B cell (primary cell): Measurements from ENCODE around the gene PHC3. TPM values are rescaled to one million over a fixed set of nuclear protein-coding genes. Genes with fewer than 3 reads are reported as not detected.

ENCODE experiments used
- ATAC-seq: fragments of 200-7000 bp; cut with Tn5 transposase; one replicate; pipeline ENCODE4 v1.10.0; 2021; ENCODE audit warnings: low read depth, mild to moderate bottlenecking, moderate number of reproducible peaks, moderate library complexity
- CTCF ChIA-PET: fragments of 350-600 bp; sonication (Branson Sonifier 250); formaldehyde crosslinking; loops from one replicate; lab custom pipeline; 2021; ENCODE audit warnings: antibody characterized with exemption, inconsistent platforms; lab: Charles Lee
- POLR2A ChIA-PET: fragments of 350-600 bp; sonication (Branson Sonifier 250); formaldehyde crosslinking; loops from one replicate; lab custom pipeline; 2021; ENCODE audit warnings: antibody characterized with exemption; lab: Charles Lee
- DNase-seq: peaks from one replicate; pipeline ENCODE4 v3.0.0; 2013
- H2AFZ ChIP-seq: 2 replicates; pipeline ENCODE4 v1.6.1; 2012; ENCODE audit warnings: mild to moderate bottlenecking, low read depth, low read length; ENCODE audit not compliant: insufficient read depth, poor library complexity, severe bottlenecking
- H3K27ac ChIP-seq, 2 donors: 1 replicate in 1 of 2; 2 replicates in 1 of 2; pipeline ENCODE4 v1.5.1; 2012 to 2013; ENCODE audit warnings: low read length in 2 of 2, mild to moderate bottlenecking in 2 of 2, moderate library complexity in 1 of 2
- H3K27me3 ChIP-seq, 4 experiments: fragments of 200-600 bp in 1 of 4; sonication (generic) in 1 of 4; replicated peaks in 1 of 4; 1 replicate in 2 of 4; 2 replicates in 2 of 4; pipeline versions ENCODE4 v1.6.1 to v1.7.0; 2013 to 2016; ENCODE audit warnings: low read length in 3 of 4, mild to moderate bottlenecking in 2 of 4, mixed read lengths in 1 of 4, moderate library complexity in 1 of 4; ENCODE audit not compliant: insufficient read depth in 4 of 4, control insufficient read depth in 3 of 4; ENCODE audit errors: control extremely low read depth in 1 of 4
- H3K36me3 ChIP-seq, 2 experiments: replicated peaks in 1 of 2; 1 replicate in 1 of 2; 2 replicates in 1 of 2; pipeline versions ENCODE4 v1.6.1 to v1.7.1; 2013; ENCODE audit warnings: low read length in 1 of 2; ENCODE audit not compliant: insufficient read depth in 2 of 2, control insufficient read depth in 1 of 2; ENCODE audit errors: control extremely low read depth in 1 of 2, extremely low read depth in 1 of 2
- H3K4me1 ChIP-seq, 2 donors: fragments of 200-600 bp in 1 of 2; sonication (generic) in 1 of 2; 1 replicate in 1 of 2; 2 replicates in 1 of 2; pipeline versions ENCODE4 v1.5.1 to v1.6.1; 2013 to 2017; ENCODE audit warnings: low read length in 2 of 2; ENCODE audit not compliant: control insufficient read depth in 2 of 2, insufficient read depth in 2 of 2
- H3K4me2 ChIP-seq: replicated peaks from 2 replicates; pipeline ENCODE3; 2012; ENCODE audit warnings: mild to moderate bottlenecking, low read depth, low read length; ENCODE audit not compliant: poor library complexity, severe bottlenecking
- H3K4me3 ChIP-seq, 5 experiments: fragments of 200-600 bp in 1 of 5; sonication (generic) in 1 of 5; 1 replicate in 3 of 5; 2 replicates in 2 of 5; pipeline versions ENCODE4 v1.5.1 to v1.7.0; 2011 to 2016; ENCODE audit warnings: low read length in 4 of 5, mild to moderate bottlenecking in 4 of 5, low read depth in 2 of 5, control low read depth in 1 of 5, moderate library complexity in 1 of 5; ENCODE audit not compliant: insufficient read depth in 1 of 5; ENCODE audit errors: control extremely low read depth in 1 of 5, extremely low read depth in 1 of 5
- H3K79me2 ChIP-seq: fragments of 200-600 bp; sonication (generic); one replicate; pipeline ENCODE4 v1.6.0; 2016; ENCODE audit warnings: low read length; ENCODE audit not compliant: control insufficient read depth, insufficient read depth
- H3K9ac ChIP-seq: fragments of 200-600 bp; sonication (generic); 2 replicates; pipeline ENCODE4 v1.6.1; 2017; ENCODE audit warnings: mild to moderate bottlenecking, low read length, moderate library complexity
- H3K9me3 ChIP-seq, 3 donors: one replicate each; pipeline versions ENCODE4 v1.6.1 to v1.7.1; 2013; ENCODE audit warnings: low read length in 2 of 3; ENCODE audit not compliant: control insufficient read depth in 2 of 3, insufficient read depth in 1 of 3; ENCODE audit errors: control extremely low read depth in 1 of 3
- H4K20me1 ChIP-seq: 2 replicates; pipeline ENCODE4 v1.6.0; 2012; ENCODE audit warnings: mild to moderate bottlenecking, low read length; ENCODE audit not compliant: insufficient read depth, control insufficient read depth, poor library complexity, severe bottlenecking
- H3K27ac Mint-ChIP-seq: one replicate; pipeline ENCODE4 v1.8.0; 2021; ENCODE audit warnings: mixed read lengths
- H3K27me3 Mint-ChIP-seq: one replicate; pipeline ENCODE4 v1.8.0; 2021; ENCODE audit warnings: mixed read lengths
- H3K4me1 Mint-ChIP-seq: one replicate; pipeline ENCODE4 v1.8.0; 2021; ENCODE audit warnings: mixed read lengths
- H3K4me3 Mint-ChIP-seq: one replicate; pipeline ENCODE4 v1.8.0; 2021; ENCODE audit warnings: mixed read lengths
- H3K9me3 Mint-ChIP-seq: one replicate; pipeline ENCODE4 v1.8.0; 2022; ENCODE audit warnings: mixed read lengths; ENCODE audit not compliant: insufficient read depth
- CTCF ChIP-seq: fragments of 200-600 bp; IDR thresholded peaks from one replicate; pipeline ENCODE4 v1.8.0; 2022; ENCODE audit warnings: antibody characterized with exemption, mild to moderate bottlenecking
- EZH2 ChIP-seq: IDR thresholded peaks from 2 replicates; pipeline ENCODE4 v1.6.1; 2012; ENCODE audit warnings: borderline replicate concordance, low read depth, mild to moderate bottlenecking, moderate library complexity, low read length; ENCODE audit not compliant: insufficient read depth, poor library complexity, severe bottlenecking
- WGBS: methylation state at CpG from one replicate; pipeline ENCODE4 v1.1.5; 2013; ENCODE audit warnings: missing lambda C conversion rate; ENCODE audit not compliant: insufficient coverage; 5-methylcytosine and 5-hydroxymethylcytosine counted together
- intact Hi-C: fragments of 100-400 bp; cut with micrococcal nuclease; formaldehyde crosslinking; loops from one replicate; pipeline ENCODE4 v1.10.0; 2022
- polyA plus RNA-seq: library from polyadenylated mRNA; depleted of rRNA; stranded (reverse); fragments of >200 nt; gene quantifications from 2 replicates; pipeline ENCODE4 v1.2.3, GENCODE V29; 2012
- total RNA-seq, 2 donors: library from RNA; stranded (reverse); fragments of 120-200 nt in 1 of 2; gene quantifications; 1 replicate in 1 of 2; 2 replicates in 1 of 2; pipeline versions ENCODE4 v1.2.3 to v1.2.4, GENCODE V29; 2013 to 2022

Gene PHC3
- total and polyA plus RNA-seq, 2 donors (not counting 1 experiment from before 2014, with no cell fraction given), result 51.8 to 159 TPM

DNA sequence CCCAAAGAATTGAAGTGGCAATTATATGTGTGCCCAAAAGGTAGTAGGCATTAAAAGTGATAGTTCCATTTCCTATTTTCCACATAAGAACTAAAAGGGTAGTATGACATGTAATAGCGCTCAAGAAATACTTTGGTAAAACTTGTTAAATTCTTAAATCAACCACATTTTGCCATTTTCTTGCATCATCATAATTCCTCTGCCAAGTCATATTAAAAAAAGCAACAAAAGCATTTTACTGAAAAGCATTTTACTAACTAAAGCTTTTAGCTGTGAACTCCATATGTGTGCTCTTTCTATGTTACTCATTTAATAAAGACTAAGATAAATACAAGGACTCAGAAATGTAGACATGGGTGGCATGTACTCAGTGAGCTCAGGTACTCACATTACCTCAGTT is 73.6 kb downstream of the PHC3 start:
- H3K9me3 ChIP-seq, result no peaks in the 10 kb centered on the region
- H3K27me3 Mint-ChIP-seq, result no peaks in the 10 kb centered on the region
- ATAC-seq (no peak), DNase-seq (no peak)
- no peak overlapping the region for H3K4me3 ChIP-seq
- no peak overlapping the region for H2AFZ ChIP-seq
- peaks cover 7% of the 10 kb centered on the region for H3K4me1 Mint-ChIP-seq
- H3K9me3 Mint-ChIP-seq, result no peaks in the 10 kb centered on the region
- H3K79me2 ChIP-seq, result peaks cover 11% of the 10 kb centered on the region
- ChIA-PET CTCF (no interaction called here), POLR2A (no interaction called here)
- peaks cover 22 to 61% of the 10 kb centered on the region in 2 experiments for H3K36me3 ChIP-seq
- no peak overlapping the region for H3K27ac ChIP-seq
- TF ChIP-seq CTCF, result no peak
- TF ChIP-seq EZH2, result no peak
- no peak overlapping the region for H3K4me2 ChIP-seq
- no peak overlapping the region for H3K9ac ChIP-seq
- H3K27ac Mint-ChIP-seq, result no peak overlapping the region
- H3K27me3 ChIP-seq, result no peaks in the 10 kb centered on the region
- H3K4me1 ChIP-seq, result no peaks in the 10 kb centered on the region
- no peak overlapping the region for H3K4me3 Mint-ChIP-seq
- peaks cover 5% of the 10 kb centered on the region for H4K20me1 ChIP-seq
- intact Hi-C loops, result no loop called here
- WGBS, result no CpG with 5 or more reads among the region's 1 CpG

DNA sequence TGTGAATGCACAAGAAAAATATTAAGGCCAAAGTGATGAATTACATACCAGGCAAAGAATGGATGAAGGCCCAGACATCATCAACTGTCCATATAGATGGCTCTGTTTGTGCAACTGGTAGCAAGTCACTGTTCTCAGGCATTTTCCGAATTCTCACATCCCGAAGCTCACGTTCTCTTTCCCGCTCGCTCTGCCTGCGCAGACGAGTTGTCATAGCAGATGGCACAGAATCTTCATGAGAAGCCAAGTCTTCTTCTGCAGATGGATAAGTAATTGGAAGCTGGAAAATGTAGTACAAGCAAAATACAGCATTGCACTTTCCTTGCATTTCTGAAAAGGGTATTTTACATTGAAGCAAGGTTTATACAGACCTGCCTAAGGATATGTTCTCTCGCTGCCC is 79.1 kb downstream of the PHC3 start:
- Histone ChIP-seq H3K9ac (no peak overlapping the region), H3K27me3 (no peaks in the 10 kb centered on the region), H2AFZ (no peak overlapping the region), H3K4me1 (no peaks in the 10 kb centered on the region), H3K27ac (no peak overlapping the region), H3K36me3 (peaks cover 13 to 74% of the 10 kb centered on the region in 2 experiments), H3K79me2 (no peaks in the 10 kb centered on the region), H3K4me2 (no peak overlapping the region), H4K20me1 (no peaks in the 10 kb centered on the region), H3K9me3 (peaks cover 0 to 1% (median 0%) of the 10 kb centered on the region in 3 donors), H3K4me3 (no peak overlapping the region)
- no peak overlapping the region for H3K4me3 Mint-ChIP-seq
- ATAC-seq (no peak), DNase-seq (no peak)
- WGBS, result 100% methylated on average over 4 of the region's 8 CpGs
- no peaks in the 10 kb centered on the region for H3K4me1 Mint-ChIP-seq
- CTCF ChIA-PET, result no interaction called here
- intact Hi-C loops, result no loop called here
- H3K27me3 Mint-ChIP-seq, result no peaks in the 10 kb centered on the region
- H3K9me3 Mint-ChIP-seq, result no peaks in the 10 kb centered on the region
- no peak overlapping the region for H3K27ac Mint-ChIP-seq
- no peak for TF ChIP-seq CTCF
- TF ChIP-seq EZH2, result no peak
- POLR2A ChIA-PET, result no interaction called here
